GM19023 (cell line): ENCODE measurements around the gene REEP2.
"Not testable (repeated sequence)": the region's sequence is repeated elsewhere in the genome, so short reads cannot be mapped to it uniquely, and the experiment has no call there.

Experiments used
- ATAC-seq: cut with Tn5 transposase; IDR thresholded peaks from one replicate; pipeline ENCODE4 v1.9.1; 2021; ENCODE audit warnings: mild to moderate bottlenecking, moderate library complexity; ENCODE audit not compliant: unreplicated experiment

REEP2 gene

GRCh38 chr5:138438724-138439476, at the start of gene REEP2:
Gene REEP2, plus strand, starts transcription at chr5:138439057. Its CDS starts 152 bp downstream, at chr5:138439209.
- ATAC-seq: peak; percentile 82

GRCh38 chr5:138389332-138389731, 49.5 kb upstream of the REEP2 start:
- ATAC-seq: no peak

- not testable (repeated sequence) for ATAC-seq
These were observed 48.9 kb upstream of the REEP2 start for GRCh38 chr5:138389911-138390310.

- ATAC-seq: no peak
These were observed 46.9 kb upstream of the REEP2 start for GRCh38 chr5:138391859-138392386.

DNA sequence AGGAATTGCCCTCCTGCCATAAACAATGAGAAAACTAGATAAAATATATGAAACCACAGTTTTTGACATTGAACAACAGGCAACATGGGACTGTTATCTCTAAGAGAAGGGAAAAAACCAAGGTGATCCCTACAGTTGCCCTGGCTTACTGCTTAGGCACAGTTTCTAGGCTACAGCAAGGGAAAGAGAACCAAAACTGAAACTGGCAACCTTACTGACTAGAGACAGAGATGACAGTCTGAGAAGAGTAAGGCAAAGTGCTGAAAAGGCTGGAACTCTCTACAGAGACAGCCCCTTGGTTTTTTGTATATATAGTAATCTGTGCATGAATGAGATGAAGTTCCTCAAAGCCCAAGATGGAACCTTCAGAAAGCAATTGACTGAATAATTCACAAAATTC, 36.2 kb upstream of the REEP2 start:
- no peak for ATAC-seq

GRCh38 chr5:138408023-138408422, 30.8 kb upstream of the REEP2 start:
- ATAC-seq: peak; percentile 79

GRCh38 chr5:138410996-138411640, 27.7 kb upstream of the REEP2 start:
- not testable (repeated sequence) for ATAC-seq

- ATAC-seq: no peak
These were observed 20.4 kb upstream of the REEP2 start for GRCh38 chr5:138418444-138418843.

DNA sequence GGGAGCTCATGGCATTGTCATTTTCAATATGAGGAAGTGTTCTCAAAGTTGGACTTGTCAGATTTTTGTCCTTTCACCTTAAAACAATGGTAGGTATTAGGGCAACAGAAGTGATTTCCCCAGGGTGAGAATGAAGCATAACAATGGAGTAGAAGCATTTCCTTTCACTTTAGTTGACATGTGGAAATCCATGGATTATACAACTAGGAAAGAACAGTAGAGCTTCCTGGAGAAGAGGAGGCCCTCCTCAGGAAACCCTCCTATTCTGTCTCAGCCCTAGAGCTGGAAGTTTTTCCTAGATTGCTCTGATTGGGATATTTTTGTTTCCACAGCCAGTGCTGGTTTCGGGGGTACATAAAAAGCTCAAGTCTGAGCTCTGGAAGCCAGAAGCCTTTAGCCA, 13.8 kb upstream of the REEP2 start:
- no peak for ATAC-seq

DNA sequence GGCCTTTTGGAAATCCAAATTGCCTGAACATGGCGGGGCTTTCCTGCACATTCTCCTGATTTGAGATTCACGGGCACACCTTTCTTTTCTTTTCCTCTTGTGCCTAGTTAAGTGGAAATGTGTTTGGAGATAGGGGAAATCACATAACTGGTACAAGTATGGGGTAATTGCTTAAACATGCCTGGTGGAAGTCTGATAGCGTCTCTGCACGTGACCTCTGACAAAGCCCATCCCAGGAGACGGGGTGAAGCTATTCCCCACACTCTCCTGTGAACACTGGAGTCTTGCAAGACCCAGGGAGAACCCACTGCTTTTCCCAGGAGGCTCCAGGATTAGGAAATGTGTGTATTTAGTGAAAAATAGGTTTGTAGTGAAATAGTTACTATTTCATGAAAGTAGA, 2.9 kb upstream of the REEP2 start:
- ATAC-seq: no peak

DNA sequence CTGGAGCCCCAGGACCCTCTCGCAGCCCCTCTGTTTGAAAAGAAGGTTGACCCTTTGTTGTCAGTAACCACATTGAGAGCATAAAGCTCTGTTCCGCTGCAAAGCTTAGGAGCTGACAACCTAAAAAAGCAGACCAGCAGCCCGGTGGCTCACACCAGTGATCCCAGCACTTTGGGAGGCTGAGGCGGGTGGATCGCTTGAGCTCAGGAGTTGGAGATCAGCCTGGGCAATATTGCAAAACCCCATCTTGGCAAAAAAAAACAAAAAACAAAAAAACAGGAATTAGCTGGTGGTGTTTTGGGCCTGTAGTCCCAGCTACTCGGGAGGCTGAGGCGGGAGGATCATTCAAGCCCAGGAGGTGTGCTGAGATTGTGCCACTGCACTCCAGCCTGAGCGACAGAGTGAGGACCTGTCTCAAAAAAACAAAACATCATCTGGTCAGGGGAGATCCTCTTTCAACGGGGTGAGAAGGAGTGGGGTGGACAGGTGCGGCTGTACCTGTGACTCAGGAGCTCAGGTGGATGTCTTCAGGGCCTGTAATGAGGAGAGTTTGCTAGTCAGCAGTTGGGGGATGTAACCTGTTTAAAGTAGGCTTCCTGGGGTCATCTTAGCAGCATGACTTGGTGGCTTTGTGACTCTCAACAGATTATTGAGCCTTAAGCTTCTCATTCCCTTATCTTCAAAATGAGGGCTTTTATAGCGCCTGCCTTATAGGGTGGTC, 694 bp upstream of the REEP2 start:
- no peak for ATAC-seq

DNA sequence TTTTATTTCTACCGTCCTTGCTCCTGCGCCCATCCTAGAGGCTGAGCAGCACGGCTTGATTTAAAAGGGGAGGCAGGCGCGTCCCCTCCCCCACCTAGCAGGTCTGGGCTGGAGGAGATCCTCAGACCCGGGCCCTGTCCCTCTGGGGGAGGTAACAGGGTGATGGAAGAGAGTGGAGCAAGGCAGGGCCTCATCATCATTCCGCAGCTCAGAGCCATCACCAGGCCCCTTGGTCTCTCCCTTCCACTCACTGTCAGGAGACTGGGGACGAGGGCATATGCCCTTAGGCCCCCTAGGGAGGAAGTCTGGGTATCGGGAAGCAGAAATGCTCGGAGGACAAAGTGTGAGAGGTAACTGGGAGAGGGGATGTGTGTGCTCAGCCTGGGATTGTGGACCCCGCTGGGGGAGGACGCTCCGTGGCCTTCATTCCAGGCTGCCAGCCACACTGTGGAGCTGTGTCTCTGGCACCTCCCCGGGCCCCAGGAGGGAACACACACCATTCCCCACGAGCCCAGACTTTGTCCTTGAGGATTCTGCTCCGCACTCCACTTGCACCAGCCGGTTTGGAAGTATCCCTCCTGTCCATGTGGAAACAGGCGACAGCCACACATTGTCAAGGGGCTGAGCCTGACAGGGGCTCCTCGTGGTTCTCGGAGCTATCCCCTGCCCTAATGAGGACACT, 761 bp downstream of the REEP2 start:
- no peak for ATAC-seq

GRCh38 chr5:138440159-138441073, 1.6 kb downstream of the REEP2 start:
- ATAC-seq: no peak

DNA sequence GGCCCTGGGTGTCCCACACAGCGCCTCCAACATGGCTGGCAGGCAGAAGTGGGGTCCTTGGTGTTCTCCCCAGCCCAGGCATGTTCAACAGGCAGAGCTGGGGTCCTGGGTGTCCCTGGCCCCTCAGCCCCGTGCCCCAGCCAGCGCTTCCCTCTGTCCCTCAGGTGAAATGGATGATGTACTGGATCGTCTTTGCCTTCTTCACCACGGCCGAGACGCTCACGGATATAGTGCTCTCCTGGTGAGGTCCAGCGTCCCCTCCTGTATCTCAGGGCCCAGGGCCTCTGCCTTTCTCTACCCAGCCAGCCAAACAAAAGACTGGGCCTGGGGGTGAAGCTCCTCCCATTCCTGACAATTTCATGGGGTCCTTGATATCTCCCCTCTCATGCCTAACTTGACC, 2.4 kb downstream of the REEP2 start:
- no peak for ATAC-seq

GRCh38 chr5:138444078-138444773, 5.4 kb downstream of the REEP2 start:
- ATAC-seq: no peak

- ATAC-seq: no peak
These were observed 6.1 kb downstream of the REEP2 start for GRCh38 chr5:138444774-138445546.

GRCh38 chr5:138445547-138446271, 6.9 kb downstream of the REEP2 start:
- no peak for ATAC-seq

- ATAC-seq: no peak
These were observed 9.2 kb downstream of the REEP2 start for GRCh38 chr5:138448070-138448469.
